Suppressor macrophage treated with lipopolysaccharide for 4 hours (primary cell): Measurements from ENCODE around the gene NOVA2.
A peak's percentile ranks its signal among the peaks of the same experiment; 100 is the strongest.

Experiments
- DNase-seq: peaks from one replicate; pipeline ENCODE4 v3.0.0-alpha.2; 2020

The NOVA2 gene

DNA sequence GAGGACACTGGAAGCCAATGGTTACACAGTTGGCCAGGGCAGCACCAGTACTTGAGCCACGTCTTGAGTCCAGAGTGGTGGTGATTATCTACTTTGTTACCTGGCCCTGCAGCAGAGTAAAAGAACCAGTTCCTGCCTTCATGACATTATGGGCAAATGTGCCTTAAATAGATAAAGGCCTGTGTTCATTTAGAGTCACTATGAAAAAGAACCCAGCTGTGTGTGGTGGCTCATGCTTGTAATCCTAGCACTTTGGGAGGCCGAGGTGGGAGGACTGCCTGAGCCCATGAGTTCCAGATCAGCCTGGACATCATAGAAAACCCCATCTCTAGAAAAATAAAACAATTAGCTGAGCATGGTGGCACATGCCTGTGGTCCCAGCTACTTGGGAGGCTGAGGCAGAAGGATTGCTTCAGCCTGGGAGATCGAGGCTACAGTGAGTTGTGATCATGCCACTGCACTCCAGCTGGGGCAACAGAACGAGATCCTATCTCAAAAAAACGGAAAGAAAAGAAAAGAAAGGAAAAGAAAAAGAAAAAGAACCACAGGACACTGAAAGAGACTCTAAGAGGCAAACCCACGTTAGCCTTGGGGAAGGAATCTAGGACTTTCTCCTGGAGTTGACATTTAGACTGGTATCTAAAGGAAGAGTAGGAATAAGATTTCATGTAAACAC is 84.3 kb downstream of the NOVA2 start:
- DNase-seq: no peak

DNA sequence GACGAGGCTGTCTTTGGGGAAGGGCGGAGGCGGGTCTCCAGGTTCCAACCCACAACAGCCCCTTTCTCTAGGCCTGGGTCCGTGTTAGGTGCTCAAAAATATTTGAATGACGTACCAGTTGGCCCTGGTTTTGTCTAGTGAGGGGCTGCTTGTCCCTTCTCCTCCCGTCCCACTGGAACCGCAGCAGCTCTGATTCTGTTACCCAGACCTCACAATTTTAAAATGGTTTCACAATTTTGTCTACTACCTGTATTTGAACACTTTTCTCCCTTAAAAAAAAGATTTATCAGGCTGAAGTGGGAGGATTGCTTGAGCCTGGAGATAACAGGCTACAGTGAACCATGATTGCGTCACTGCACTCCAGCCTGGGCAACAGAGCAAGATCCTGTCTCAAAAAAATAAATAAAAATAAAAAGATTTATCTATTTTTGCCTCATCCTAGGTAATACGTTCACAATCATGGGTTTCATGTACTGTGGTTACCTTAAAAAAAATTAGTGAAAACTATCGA is 86.4 kb downstream of the NOVA2 start:
- DNase-seq: no peak

DNA sequence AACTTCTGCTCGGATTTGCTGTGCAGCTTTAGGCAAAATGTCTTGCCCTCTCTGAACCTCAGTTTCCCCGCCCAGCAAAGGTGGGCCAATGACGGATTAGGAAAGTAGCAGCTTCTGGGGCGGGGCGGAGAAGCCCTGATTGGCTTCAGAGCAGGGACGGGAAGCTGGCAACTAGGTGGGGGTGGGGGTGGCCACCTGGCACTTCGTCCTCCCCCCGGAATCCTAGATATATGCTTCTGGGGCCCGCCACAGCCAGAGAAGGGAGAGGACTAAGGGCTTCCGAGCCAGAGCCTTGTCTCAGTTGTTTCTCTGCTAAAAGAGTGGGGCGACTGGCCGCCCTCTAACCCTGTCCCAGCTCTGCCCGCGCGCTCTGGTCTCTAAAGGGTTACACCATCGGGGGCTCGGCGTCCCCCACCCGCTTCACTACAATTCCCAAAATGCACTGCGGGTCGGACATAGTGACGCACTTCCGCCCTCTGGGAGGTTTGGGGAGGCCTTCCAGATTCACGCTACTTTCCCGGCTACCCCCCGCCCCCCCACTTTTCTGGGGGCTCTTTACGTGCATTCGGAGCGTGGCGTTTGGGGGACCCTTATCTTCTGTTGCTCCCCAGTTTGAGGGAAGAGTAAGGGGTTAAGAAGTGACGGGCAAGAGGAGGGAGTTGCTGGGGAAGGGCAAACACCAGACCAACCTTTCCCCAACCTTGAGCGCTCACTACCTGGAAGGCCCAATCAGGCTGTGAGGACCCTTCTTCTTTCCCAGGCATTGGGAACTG is 87.1 kb downstream of the NOVA2 start:
- DNase-seq: peak; percentile 94

DNA sequence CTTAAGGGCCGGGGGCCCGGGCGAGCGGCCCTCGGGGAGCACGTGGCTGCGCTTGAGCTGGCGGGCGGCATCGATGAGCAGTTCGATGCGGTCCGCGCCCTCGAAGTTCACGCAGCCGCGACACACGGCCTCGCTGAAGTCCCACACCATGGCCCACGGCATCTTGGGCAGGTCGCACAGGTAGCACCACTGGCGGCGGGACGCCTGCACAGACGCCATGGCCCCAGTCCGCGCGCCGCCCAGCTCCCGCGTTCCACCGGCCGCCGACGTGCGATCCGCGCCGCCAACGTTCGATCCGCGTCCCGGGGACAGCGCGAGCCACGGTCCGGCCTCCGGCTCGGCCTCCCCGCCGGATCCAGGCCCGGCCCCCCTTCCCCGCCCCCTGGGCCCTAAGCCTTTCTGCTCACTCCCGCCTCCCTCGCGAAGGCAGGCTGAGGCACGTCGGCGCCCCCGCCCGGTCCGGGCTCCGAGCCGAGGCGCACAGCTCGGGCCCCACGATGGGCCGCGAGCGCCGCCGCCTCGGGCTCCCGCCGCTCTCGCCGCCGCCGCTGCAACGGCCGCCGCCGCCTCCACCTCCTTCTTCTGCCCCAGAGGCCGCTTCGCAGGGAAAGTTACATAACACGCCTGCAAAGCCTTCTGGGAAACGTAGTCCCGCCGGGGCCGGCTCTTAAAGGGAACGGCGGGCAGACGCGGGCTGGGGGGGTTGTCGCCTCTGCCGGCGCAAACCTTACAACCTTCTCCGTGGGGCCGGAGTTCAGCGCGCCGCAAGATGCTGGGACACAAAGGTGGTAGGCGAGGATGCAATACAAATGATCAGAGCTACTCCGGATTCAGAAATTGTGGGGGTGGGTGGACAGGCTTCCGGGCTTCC is 87.9 kb downstream of the NOVA2 start, which contains the start of gene IRF2BP1:
IRF2BP1 (minus strand) TSS at position 586 of the 871 bp plus-strand sequence; CDS start at position 219, 367 bp downstream.
- peak; percentile 95 for DNase-seq

DNA sequence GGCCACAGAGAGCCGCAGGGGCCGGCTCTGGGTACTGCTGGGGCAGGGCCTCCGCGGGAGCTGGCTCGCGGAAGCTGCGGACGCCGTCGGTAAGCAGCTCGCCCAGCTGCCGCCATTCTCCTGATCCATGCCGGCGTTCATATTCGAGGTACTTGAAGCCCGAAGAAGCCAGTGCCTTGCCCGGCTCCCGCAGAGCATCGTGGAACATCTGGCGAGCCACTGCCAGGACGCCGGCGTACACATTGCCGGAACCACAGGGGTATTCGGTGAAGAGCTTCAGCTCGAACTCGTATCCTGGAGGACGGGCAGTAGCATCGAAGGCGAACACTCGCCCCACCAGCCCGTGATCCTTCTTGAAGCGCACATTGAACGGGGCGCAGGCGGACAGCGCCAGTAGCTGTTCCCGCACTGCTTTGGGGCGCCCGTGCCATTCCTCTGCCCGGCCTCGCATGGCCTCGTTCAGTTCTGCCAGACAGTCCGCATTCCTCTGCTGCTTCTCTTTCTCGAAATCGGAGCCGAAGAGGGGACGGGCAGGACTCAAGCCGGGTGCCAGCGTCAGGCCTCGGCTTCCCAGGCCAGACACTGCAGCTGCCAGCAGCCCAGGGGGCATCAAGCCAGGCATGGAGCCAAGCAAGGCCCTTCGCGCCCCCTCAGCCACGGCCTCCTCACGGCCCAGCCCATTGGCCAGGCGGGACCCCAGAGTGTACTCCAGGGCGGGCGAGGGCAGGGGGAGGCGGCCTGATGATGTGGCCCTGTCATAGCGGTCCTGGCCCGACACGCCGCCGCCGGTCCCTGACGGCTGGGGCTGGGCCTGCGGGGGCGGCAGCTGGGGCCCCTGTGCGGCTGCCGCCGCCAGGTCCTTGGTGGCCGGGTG is 88.7 kb downstream of the NOVA2 start:
- no peak for DNase-seq

DNA sequence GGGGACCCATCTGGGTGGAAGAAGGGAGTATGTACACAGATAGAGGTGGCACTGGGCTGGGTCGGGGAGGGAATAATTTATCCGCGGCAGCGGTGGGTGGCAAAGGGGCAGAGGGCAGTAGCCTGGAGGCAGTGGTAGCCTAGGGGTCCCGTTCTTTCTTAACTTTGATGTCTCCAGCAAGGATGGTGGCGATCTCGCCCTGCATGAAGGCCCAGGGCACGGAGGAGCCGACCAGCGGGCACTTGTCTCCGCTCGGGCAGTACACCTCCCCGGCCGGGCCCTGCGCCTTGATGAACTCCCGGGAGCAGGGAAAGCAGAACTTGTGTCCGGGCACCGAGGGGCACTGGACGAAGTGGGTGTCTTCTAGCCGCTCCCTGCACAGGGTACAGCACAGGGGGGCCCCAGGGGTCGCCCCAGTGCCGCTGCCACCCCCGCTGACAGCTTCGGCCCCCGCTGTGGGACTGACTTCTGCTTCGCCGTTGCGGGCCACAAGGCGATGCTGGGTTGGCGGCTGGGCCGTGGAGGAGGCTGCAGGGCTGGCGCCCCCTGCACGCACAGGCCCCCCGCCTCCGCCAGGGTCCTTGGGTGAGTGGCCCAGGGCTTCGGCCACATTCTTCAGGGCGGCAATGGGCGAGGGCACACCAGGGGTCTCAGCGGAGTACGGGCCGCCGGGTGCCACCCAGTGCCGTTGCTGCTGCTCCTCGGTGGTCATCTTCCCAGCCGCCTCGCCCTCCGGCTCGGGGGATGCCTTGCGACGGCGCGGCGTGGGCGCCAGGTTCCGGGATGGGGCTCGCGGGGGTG is 89.6 kb downstream of the NOVA2 start:
- DNase-seq: no peak
